GM21529 (cell line): Measurements from ENCODE around the gene FASN.
A peak's percentile ranks its signal among the peaks of the same experiment; 100 is the strongest.
"Not testable (repeated sequence)": the region's sequence is repeated elsewhere in the genome, so short reads cannot be mapped to it uniquely, and the experiment has no call there.

Experiments used
- ATAC-seq: cut with Tn5 transposase; IDR thresholded peaks from one replicate; pipeline ENCODE4 v1.9.1; 2021; ENCODE audit not compliant: unreplicated experiment

FASN gene

DNA sequence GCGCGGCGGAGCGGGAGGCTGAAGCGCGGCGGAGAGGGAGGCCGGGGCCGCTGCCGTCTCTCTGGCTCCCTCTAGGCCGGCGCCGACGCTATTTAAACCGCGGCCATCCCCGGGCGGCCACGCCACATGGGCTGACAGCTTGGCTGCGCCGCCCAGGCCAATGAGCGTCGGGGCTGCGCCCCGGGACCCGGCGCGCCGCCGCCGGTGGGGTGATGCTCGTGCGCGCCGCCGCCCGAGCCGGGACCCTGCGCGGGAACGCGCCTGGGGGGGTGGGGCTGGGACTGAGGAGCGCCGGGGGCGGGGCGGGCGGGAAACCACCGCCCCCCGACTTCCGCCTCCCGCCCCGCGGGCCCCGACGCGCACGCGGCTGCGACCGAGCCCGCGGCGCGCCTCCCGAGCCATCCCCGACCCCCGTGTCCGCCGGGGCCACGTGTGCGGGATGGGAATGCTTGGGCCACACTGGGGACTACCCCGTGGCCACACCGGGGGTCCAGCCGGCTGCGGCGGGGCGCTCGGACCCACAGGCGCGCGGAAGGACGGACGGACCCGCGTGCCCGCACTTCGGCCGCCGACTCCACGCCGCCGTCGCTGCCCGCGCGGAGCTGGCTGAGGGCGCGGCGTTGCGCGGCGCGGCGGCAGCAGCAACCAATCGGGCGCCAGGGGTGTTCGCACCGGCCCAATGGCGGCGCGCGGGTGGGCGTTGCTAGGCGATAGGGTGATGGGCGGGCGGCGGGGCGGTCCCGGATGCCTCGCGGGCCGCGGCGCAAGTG, at the start of gene FASN:
FASN (minus strand) TSS at position 68 of the 770 bp plus-strand sequence. CDS start 1,791 bp downstream, outside the sequence.
- ATAC-seq = peak; percentile 68

DNA sequence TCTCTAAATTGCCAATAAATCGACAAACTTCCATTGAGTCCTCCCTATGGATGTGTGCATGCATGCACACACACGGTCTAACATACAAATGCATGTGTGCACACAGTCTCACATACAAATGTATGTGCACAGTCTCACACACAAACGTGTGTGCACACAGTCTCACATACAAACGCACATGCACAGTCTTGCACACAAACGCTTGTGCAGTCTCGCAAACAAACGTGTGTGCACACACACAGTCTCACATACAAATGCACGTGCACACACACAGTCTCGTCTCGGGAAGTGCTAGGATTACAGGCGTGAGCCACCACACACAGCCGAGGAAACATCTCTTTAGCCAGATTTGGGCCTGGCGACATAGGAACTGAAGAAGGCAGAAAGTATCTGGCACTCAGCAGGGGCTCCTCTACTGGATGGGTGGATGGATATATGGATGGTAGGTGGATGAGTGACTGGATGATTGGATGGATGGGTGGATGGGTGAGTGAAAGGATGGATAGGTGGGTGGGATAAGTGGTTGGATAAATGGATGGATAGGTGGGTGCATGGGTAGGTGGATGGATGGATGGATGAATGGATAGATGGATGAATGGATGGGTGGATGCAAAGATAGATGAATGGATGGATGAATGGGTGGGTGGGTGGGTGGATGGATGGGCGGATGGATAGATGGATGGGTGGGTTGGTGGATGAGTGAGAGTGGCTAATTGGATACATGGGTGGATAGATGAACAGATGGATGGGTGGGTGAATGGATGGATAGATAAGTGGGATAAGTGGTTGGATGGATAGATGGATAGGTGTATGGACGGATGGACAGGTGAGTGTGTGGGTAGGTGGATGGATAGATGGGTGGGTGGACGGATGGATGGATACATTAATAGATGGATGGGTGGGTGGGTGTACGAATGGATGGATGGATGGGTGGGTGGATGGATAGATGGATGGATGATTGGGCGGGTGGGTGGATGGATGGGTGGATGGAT, 48.9 kb upstream of the FASN start:
- ATAC-seq = no peak

DNA sequence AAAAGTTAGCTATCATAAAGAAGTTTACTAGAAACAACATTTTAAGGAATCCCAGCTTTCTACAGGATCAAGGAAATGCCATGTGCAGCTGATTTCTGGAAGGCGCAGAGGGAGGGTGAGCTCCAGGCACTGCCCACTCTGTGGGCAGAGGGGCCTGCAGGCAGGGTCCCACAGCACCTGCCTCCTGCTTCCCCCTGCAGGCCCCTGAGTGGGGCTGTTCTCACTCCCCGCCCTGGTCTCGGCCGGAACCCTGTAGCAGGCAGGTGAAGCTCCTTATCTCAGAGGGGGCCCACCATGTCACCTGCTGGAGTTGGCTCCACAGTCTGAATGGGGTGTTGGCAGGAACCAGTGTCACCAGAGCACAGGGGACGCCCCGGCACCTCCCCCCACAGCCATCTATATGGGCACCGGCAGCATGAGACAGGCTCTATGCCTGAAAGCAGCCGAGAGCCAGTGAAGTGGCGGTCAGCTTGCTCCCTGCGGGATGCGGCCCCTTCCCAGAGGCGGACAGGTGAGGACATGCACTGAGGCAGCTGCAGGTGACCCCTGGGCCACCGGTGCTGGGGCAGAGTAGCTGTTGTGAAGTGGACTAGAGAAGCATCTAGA, 47.6 kb upstream of the FASN start:
- ATAC-seq = no peak

DNA sequence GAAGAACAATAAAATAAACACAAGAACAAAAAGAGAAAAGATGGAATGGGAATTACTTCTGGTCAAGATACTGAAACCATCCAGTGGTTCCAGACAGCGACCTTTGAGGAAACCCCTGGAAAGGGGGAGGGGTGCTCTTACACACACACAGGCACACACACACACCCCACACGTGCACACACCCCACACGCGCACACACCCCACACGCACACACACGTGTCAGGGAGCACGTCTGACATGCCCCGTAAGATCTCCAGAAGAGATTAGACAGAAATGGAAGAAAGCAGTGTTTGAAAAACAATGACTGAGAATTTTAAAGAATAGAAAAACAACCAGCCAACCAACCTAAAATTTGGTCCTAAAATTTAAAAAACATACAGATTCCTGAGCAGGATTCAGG, 45.3 kb upstream of the FASN start:
- ATAC-seq = no peak

DNA sequence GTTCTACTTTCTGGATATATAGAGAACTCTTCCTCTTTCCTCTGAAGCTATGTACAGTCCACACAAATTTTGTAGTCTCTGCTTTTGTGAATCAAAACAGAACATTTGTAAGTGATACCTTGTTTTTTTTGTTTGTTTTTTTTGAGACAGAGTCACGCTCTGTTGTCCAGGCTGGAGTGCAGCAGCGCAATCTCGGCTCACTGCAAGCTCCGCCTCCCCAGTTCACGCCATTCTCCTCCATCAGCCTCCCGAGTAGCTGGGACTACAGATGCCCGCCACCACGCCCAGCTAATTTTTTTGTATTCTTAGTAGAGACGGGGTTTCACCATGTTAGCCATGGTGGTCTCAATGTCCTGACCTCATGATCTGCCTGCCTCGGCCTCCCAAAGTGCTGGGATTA, 41.9 kb upstream of the FASN start:
- ATAC-seq = not testable (repeated sequence)

DNA sequence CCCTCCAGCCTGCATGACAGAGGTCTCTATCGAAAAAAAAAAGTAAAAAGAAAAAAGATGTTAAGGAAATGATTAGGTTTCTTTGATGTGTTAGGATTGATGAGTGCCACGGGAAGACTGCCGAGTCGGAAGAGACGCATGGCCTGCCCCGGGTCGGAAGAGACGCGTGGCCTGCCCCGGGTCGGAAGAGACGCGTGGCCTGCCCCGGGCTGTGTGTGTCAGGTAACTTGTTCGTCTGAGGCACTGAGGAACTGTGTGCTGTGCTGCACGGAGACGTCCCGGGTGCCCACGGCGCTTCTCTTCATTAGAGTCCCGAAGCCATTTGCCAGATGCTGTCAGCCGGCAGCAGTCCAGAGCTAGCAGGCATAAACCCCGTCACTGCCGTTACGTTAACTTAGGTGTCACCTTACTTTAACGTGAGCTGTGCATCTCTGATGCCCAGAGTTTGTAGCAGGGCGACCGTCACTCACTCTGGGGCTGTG, 40.5 kb upstream of the FASN start:
- ATAC-seq = no peak

DNA sequence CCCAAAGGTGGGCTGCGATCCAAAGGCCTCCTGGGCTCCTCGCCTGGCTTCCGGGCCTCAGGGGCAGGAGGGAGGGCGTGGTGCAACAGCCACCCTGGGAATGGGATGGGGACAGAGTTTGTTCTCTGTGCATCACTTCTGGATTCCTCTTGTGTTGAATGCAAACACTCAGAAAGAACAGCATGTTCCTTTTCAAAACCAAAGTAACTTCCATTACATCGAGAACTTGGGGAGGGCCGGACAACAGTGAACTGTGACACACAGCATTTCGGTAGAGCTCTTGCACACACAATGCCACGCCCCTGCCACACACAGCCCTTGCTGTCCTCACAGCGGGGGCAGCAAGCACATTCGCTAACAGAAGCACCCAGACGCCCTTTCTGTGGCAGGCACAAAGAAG, 36.1 kb upstream of the FASN start:
- no peak for ATAC-seq

DNA sequence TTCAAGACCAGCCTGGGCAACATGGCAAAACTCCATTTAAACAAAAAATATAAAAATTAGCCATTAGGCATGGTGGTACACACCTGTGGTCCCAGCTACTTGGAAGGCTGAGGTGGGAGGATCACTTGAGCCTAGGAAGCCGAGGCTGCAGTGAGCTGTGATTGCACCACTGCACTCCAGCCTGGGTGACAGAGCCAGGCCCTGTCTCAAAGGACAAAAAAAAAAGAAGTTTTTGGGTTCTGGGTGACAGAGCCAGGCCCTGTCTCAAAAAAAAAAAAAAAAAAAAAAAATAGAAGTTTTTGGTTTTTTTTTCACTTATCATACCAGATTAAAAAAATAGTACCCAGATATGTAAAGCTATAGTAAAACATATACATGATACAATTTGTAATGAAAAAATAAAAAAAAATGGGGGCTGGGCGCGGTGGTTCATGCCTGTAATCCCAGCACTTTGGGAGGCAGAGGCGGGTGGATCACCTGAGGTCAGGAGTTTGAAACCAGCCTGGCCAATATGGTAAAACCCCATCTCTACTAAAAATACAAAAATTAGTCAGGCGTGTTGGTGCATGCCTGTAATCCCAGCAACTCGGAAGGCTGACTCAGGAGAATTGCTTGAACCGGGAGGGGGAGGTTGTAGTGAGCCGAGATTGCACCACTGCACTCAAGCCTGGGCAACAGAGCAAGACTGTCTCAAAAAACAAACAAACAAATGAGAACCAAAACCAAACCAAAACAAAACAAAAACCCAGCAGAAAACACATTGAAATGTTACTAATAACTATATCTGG, 35.3 kb upstream of the FASN start:
- ATAC-seq = not testable (repeated sequence)

DNA sequence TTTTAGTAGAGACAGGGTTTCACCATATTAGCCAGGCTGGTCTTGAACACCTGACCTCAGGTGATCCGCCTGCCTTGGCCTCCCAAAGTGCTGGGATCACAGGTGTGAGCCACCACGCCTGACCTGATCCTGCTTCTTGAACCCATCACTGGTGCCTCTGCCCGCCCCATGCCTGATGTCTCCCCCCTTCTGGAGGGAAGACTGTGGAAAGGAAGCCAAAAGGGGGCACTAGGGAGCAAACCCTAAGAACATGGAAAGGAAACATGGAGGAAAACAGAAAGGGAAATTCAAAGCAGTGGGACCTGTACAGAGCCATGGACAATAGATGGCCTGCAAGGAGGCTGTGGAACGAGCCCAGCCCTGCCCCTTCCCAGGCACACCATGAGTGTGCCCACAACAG, 31.1 kb upstream of the FASN start:
- no peak for ATAC-seq

DNA sequence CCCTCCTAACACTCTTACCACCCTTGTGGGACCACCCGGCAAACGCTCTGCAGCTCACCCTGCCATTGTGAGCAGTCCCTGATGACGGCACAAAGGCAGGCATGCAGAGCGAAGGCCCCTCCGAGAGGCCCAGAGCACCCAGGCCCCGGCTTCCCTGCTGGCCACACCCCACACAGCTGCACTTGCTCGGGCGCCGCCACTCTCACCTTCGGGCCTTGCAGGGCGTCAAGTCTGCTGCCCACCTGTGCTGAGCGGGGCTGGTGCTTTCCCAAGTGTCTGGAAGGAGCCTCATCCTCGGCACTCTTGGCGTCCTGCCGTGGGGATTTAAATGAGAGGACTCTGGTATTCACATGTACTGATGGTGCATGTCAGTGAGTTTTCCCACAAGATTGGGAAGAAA, 30.3 kb upstream of the FASN start:
- no peak for ATAC-seq

DNA sequence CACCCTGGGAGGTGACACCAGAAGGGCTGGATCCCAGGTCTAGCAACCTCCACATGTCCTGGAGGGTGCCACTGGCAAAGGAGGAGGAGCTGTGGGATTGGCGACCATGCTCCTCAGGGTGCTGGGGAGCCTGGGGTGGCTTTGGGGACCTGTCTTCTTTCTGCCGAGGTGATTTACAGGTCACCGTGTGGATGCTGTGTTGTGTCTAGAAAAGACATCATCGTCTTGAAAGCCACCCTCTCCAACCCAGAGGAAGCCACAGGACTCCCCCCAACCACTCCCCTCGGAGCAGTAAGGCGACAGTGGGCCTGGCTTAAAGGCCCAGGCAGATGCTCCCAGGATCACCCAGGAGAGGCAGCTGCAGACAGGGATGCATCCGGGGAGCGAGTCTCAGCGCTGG, 29.7 kb upstream of the FASN start:
- no peak for ATAC-seq

DNA sequence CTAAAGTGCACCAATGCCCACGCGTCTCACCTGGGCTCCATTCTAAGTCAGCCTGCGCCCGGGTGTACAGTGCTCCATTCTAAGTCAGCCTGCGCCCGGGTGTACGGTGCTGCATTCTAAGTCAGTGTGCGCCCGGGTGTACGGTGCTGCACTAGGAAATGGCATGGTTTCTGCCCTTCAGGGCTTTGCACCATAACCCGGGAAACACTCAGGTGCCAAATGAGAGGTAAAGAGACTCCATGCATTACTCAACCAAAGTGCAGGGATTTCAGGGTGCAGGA, 29.2 kb upstream of the FASN start:
- no peak for ATAC-seq

DNA sequence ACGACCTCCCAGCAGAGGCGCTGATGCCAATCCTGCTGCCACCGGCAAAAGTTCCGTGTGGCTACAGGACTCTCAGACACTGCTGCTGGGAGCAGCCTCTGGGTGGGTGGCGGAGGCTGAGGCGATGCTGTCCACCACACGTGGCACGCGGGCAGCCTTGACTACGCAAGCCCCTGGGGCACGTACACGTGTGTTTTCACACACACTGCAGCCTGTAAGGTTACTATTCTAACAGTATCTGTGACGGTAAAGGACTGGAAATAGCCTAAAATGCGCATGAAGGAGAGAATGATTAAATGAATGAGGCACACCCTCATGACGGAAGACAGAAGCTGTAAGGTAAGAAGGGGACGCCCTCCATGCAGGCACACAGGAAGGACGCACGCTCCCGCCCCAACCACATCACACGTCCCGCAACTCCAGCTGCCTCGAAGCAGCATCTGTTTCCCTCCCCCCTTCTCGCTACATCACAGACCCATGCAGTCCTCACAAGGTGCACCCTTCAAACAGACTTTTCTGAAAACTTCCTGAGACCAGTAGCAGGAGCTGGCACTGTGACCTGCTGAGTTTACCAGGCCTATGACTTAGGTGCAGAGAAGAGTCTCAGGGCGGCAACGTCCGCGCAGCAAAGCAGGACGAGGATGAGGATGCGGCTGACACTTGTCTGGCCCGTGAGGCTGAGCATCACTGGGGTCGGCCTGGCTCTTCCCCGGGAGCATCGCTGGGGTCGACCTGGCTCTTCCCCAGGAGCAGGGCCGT, 28.7 kb upstream of the FASN start:
- no peak for ATAC-seq

DNA sequence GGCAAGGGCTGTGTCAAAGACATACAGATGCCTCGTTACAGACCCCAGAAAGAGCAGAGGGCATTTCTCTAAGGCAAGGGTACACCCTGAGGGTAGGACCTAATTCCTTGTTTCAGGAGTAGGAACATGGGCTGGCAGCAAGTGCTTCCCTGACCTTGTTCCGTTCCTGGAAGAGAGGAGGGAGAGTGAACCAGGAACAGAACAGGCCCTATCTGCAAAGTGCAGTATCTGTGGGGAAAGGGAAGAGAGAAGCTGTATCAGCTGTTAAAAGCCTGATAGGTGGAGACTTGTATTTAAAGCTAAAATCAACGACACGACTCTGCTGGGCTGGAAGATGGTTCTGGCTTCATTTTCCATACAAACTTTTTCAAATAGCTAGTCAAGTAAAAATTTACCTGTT, 26.1 kb upstream of the FASN start:
- no peak for ATAC-seq

DNA sequence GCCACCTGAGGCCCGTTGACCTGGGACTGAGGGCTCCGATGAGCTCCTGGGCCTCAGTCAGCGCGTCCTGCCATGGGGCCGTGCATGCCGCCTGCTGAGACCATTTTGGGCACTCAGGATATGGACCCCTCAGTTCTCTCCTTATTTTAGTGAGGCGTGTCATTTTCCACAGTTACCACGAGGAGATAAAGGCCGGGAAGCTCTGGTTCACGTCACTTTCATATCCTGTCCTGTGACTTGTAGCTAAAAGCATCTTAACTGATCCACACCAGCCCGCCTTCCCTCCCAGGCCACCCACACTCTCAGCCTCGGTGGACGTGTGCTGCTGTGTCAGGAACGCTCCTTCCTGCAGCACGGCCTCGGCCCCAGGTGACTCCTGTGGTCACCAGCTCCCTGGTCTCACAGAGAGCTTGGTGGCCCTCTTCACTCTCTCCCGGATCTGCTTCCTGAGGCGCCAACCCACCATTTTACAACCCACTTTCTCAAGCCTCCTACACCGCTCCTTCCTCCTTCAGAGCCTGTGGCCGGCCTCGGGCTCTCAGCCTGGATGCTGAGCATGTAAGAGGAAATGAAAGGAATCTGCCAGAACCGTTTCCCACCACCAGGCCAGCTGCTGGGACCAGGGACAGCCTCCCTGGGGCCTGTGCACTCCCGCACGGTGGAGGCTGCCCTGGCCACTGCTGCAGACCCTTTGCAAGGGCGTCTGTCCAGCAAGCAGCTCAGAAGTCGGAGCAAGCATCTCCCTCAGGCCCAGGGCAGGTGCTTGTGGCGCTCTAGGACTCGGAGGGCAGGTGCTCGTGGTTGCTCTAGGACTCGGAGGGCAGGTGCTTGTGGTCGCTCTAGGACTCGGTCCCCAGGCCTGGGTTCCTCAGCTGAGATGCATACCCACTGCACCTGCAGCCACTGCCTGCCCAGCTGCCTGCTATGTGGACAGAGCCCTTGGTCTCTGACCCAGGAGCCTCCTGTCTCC, 23.9 kb upstream of the FASN start:
- no peak for ATAC-seq

DNA sequence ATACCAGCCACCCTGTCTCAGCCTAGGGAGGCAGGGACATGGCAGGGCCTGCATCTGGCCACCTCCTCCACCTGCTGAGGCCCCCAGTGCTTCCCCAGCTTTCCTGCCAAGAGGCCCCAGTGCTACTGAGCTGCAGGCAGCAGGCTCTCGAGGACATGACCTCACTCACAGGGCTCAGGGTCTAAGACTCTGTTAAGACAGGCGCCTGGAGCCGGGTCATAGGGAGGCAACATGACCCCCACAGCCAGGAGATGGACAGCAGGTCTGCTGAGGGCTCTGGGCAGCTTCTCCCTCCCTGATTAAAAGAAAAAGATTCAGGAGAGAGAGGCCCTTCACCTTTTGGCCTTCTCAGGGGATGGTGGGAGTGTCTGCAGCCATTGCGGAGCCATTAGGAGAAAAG, 23.2 kb upstream of the FASN start:
- no peak for ATAC-seq

DNA sequence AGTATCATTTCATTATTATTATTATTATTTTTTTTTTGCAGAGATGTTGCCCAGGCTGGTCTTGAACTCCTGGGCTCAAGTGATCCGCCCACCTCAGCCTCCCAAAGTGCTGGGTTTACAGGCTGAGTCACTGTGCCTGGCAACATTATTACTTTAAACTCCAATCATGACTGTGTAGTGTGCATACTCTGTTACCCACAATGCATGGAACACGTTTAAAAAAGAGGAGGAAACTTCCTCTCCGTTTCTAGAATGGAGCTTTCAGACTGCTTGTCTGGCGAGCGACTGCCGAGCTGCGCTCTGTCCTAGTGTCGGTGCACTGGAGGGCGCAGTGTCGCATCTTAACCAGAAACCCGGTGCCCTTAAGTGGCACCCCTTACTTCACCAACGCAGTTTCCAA, 22.1 kb upstream of the FASN start:
- no peak for ATAC-seq

DNA sequence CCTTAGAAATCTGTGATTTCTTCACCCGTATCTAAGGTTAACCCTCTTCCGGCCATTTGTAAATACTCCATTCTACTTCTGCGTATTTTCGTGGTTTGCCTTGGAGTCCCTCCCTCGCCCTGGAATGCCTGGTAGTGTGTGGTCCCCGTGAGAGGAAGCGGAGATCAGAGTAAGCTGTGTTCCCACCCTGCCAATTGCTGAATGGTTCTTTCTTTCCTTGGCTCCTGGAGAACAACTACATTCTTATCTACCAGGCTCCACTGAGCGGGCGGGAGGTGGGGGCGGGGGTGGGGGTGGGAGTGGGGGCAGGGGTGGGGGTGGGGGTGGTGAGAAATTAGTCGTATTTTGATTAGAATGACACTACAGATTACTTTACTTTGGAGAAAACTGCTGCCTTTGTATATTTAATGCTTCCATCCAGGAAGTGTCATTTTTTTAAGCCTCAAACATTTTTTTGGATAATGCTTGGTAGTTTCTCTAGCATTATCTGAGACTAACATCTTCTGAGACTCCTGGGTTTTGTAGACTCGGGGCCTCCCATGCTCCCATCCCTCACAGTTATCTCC, 20.9 kb upstream of the FASN start:
- ATAC-seq = no peak
